ENCODE data around the gene CLIC3.
"Not testable (repeated sequence)": the region's sequence is repeated elsewhere in the genome, so short reads cannot be mapped to it uniquely, and the experiment has no call there.

The CLIC3 gene

DNA sequence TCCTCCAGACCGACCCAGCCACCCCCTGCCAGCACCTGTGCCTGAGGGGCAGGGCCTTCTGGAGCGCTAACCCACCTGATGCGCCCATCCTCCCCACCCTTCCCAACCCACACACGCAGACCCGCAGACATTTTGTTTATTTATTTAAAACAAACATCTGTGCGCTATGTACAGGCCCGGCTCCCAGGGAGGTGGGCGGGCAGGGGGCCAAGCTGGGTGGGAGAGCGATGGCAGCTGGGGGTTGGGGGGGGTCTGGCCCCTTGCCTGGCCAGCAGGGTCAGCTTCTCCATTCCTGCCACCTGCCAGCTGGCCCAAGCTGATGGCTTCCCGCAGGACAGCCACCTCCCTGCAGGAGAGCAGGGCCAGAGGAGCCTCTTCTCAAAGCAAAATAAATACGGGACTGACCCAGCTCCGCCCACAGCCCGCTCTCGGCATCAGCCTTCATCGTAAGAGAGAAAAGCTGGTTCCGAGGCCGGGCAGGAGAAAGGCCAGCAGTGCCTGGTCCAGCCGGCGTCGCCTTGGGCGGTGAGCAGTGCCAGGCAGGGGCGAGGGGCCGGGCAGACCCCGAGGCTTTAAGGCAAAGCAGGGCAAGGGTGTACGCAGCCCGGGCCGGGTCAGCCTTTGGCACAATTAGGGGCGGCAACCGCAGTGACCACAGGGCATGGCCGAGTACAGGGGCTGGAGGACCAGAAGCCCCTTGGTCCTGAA is 10.9 kb upstream of the CLIC3 start:
- no peaks in the 10 kb centered on the region for H3K9me3 Mint-ChIP-seq

DNA sequence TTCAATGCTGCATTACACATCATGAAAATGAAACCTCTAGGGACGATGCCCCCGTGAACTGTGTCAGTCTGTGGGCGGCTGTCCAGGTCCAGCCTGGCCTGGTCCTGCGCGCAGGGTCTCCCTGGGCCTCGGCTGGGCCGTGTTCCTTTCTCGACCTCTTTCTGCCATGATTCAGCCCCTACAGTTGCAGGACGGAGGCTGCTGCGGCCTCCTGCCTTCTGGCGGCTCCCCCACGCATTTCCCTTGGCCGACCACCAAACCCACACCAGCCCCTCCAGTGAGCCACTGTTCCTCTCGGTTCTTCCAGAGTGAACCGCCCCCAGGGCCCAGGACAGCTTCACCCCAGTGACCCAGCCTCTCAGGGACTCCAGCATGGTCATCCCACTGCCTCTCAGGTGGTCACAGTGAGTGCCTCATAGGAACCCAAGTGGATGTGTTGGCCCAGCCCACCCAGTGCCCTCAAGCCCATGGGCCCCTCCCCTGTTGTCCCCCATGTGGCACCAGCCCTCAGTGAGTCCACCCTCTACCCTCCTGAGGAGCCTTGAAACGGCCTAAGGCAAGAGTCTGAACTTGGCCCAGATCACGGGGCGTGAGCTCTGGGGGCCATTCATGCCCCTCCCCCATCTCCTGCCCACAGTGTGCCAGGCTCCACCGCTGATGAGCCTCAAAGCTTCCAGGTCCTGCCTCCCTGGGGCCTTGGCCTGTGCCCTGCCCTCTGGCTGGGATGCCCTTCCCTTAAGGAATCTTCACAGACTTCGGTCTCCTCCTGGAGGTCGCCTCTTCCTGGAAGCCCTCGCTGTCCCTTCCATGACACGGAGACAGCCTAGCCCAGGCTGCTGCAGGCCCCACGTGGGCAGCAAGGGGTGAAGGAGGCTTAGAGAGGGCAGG is 10.0 kb upstream of the CLIC3 start:
- no peak for DNase-seq (ENCODE audit: low spot score)
- H3K27ac Mint-ChIP-seq = no peak overlapping the region
- H3K36me3 Mint-ChIP-seq (ENCODE audit: low read depth) = no peaks in the 10 kb centered on the region
- no peaks in the 10 kb centered on the region for H3K9me3 Mint-ChIP-seq
- no peak overlapping the region for H3K4me3 Mint-ChIP-seq
- H3K27me3 Mint-ChIP-seq (ENCODE audit: low read depth) = peaks cover 2% of the 10 kb centered on the region
- H3K4me1 Mint-ChIP-seq (ENCODE audit: low read depth) = no peaks in the 10 kb centered on the region

More for the DNA sequence above, 10.9 kb upstream of the CLIC3 start:
- no peak for DNase-seq (ENCODE audit: low spot score)
- no peak overlapping the region for H3K27ac Mint-ChIP-seq
- no peaks in the 10 kb centered on the region for H3K27me3 Mint-ChIP-seq (ENCODE audit: low read depth)
- H3K4me1 Mint-ChIP-seq (ENCODE audit: low read depth) = no peaks in the 10 kb centered on the region
- H3K4me3 Mint-ChIP-seq = no peak overlapping the region
- H3K36me3 Mint-ChIP-seq (ENCODE audit: low read depth) = no peaks in the 10 kb centered on the region

DNA sequence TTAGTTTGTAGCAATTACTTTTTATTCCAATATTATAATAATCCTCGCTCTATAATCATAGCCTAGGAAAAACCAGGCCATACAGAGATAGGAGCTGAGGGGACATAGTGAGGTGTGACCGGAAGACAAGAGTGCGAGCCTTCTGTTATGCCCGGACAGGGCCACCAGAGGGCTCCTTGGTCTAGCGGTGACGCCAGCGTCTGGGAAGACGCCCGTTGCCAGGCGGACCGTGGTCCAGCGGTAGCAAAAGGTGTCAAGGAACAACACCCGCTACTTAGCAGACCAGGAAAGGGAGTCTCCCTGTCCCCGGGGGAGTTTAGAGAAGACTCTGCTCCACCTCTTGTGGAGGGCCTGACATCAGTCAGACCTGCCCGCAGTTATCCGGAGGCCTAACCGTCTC is 7.9 kb upstream of the CLIC3 start:
- H3K36me3 Mint-ChIP-seq (ENCODE audit: low read depth); H3K4me3 Mint-ChIP-seq; H3K9me3 Mint-ChIP-seq; H3K27me3 Mint-ChIP-seq (ENCODE audit: low read depth); DNase-seq (ENCODE audit: low spot score); H3K27ac Mint-ChIP-seq; H3K4me1 Mint-ChIP-seq (ENCODE audit: low read depth): not testable (repeated sequence)

DNA sequence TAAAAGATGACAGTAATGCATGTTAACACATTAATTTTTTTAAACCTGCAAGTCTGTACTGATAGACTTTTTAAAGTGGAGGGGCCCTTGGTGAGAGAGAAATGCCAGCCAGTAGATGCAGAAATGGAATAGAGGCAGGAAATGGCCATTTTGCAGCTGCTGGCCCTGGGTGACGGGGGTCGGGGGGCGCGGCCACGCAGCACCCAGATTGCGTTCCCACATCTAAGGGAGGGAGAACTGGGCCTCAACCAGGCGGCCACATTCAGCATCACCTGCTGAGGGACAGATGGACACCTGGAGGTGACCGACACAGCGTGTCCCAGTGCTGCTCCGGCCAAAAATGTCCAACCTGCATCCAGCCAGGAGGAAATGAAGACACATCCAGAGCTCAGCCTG is 6.3 kb upstream of the CLIC3 start:
- no peaks in the 10 kb centered on the region for H3K36me3 Mint-ChIP-seq (ENCODE audit: low read depth)
- peaks cover 23% of the 10 kb centered on the region for H3K4me1 Mint-ChIP-seq (ENCODE audit: low read depth)
- no peak overlapping the region for H3K27ac Mint-ChIP-seq
- H3K4me3 Mint-ChIP-seq = no peak overlapping the region
- H3K27me3 Mint-ChIP-seq (ENCODE audit: low read depth) = peaks cover 6% of the 10 kb centered on the region
- no peak for DNase-seq (ENCODE audit: low spot score)
- no peaks in the 10 kb centered on the region for H3K9me3 Mint-ChIP-seq

DNA sequence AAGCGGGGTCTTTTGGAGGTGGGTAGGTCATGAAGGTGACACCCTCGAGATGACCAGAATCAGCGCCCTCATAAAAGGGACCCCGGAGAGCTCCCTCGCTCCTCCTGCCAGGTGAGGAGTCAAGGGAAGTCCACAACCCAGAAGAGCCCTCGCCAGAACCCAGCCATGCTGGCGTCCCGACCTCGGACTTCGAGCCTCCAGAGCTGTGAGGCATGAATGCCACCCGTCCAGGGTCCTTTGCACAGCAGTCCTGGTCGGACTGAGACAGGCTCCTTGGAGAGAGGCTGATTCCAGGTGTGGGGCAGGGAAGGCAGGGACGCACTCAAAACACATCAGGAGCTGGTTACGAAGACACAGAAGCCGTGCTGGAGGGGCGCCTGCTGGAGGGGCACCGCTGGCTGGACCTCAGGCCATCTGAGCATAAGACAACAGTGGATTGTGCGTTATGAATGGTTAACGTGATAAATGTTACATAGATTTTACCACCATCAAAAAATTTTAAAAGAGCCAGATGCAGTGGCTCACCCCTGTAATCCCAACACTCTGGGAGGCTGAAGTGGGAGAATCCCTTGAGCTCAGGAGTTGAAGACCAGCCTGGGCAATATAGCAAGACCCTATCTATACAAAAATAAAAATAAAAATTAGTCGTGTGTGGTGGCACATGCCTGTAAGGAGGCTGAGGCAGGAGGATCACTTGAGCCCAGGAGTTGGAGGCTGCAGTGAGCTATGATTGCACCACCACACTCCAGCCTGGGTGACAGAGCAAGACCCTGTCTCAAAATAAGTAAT is 5.7 kb upstream of the CLIC3 start:
- DNase-seq (ENCODE audit: low spot score) = no peak
- Mint-ChIP-seq H3K4me1 (ENCODE audit: low read depth) (peaks cover 24% of the 10 kb centered on the region), H3K9me3 (no peaks in the 10 kb centered on the region), H3K36me3 (ENCODE audit: low read depth) (no peaks in the 10 kb centered on the region), H3K27ac (no peak overlapping the region), H3K27me3 (ENCODE audit: low read depth) (peaks cover 8% of the 10 kb centered on the region), H3K4me3 (no peak overlapping the region)

DNA sequence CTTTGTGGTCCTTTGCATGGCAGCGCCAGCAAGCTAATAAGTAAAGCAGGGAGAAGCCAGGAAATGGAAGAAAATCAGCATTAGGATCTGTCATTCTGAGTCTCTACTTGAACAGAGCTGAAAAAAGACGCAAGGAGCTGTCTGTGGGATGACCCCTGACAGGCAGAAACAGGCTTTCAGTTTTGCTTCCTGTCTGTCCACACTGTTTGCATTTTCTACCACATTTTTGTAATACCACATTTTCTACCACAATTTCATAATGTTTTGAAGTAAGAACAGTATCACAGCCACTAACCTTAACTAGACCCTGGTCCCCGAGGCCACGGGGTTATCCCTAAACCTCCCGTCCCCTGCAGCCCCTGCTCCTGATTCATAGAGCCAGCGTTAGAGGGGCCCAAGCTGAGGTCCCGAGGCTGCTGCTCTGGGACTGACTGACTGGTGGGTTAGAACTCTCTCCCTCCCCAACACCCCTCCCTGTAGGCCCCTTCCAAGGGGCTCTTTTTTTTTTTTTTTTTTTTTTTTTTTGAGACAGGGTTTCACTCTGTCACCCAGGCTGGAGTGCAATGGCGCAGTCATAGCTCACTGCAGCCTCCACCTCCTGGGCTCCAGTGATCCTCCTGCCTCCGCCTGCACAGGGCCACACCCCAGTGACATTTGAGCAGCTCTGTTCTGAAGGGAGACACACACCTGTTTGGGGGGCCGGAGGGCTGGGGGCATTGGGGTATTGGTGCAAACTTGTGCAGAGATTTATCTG is 4.0 kb upstream of the CLIC3 start:
- peaks cover 8% of the 10 kb centered on the region for H3K27me3 Mint-ChIP-seq (ENCODE audit: low read depth)
- no peaks in the 10 kb centered on the region for H3K9me3 Mint-ChIP-seq
- H3K4me1 Mint-ChIP-seq (ENCODE audit: low read depth) = peaks cover 27% of the 10 kb centered on the region
- H3K36me3 Mint-ChIP-seq (ENCODE audit: low read depth) = no peaks in the 10 kb centered on the region
- peak overlapping the region; percentile 78 for H3K27ac Mint-ChIP-seq
- peak overlapping the region; percentile 56 for H3K4me3 Mint-ChIP-seq
- DNase-seq (ENCODE audit: low spot score) = peak; percentile 48

DNA sequence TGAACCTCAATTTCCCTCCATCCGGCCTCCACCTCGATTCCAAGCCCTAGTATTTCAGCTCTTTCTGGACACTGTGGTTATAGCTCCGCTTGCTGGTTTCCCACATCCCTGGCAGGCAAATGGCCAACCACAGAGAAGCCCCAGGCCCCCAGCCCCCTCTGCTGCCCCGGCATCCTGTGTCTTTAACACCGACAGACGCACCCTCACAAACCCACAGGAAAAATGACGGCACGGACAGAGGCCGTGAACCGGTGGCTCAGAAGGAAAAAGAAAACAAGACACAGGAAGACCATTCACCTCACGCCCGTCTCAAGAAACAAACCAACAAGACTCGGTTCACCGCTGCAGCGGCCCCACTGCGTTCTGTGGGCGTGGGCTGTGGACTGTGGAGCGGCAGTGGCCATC is 1.5 kb upstream of the CLIC3 start:
- Mint-ChIP-seq H3K4me3 (peak overlapping the region; percentile 40), H3K27ac (peak overlapping the region; percentile 69), H3K9me3 (no peaks in the 10 kb centered on the region), H3K4me1 (ENCODE audit: low read depth) (peaks cover 34% of the 10 kb centered on the region), H3K36me3 (ENCODE audit: low read depth) (peaks cover 7% of the 10 kb centered on the region), H3K27me3 (ENCODE audit: low read depth) (peaks cover 8% of the 10 kb centered on the region)
- DNase-seq (ENCODE audit: low spot score) = peak; percentile 28

DNA sequence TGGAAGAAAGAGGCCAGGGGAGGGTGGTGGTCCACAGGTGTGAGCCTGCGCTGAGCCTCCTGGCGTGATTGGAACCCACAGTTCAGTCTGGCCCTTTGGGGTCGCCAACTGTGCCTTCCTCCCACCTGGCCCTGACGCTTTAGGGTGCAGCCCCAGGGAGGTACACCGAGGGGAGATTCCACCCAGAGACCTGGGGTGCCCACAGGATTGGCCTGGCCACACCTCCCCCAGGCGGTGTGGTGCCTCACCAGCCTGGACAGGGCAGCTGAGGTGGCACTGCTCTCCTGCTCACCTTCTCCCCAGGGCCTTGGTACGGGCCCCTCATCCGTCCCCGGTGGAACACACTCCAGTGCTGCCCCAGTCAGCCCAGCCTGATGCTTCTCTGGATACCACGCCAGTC is 1.0 kb upstream of the CLIC3 start:
- peaks cover 34% of the 10 kb centered on the region for H3K4me1 Mint-ChIP-seq (ENCODE audit: low read depth)
- DNase-seq (ENCODE audit: low spot score) = no peak
- peaks cover 8% of the 10 kb centered on the region for H3K27me3 Mint-ChIP-seq (ENCODE audit: low read depth)
- peak overlapping the region; percentile 40 for H3K4me3 Mint-ChIP-seq
- H3K9me3 Mint-ChIP-seq = no peaks in the 10 kb centered on the region
- H3K27ac Mint-ChIP-seq = peak overlapping the region; percentile 69
- H3K36me3 Mint-ChIP-seq (ENCODE audit: low read depth) = peaks cover 7% of the 10 kb centered on the region

DNA sequence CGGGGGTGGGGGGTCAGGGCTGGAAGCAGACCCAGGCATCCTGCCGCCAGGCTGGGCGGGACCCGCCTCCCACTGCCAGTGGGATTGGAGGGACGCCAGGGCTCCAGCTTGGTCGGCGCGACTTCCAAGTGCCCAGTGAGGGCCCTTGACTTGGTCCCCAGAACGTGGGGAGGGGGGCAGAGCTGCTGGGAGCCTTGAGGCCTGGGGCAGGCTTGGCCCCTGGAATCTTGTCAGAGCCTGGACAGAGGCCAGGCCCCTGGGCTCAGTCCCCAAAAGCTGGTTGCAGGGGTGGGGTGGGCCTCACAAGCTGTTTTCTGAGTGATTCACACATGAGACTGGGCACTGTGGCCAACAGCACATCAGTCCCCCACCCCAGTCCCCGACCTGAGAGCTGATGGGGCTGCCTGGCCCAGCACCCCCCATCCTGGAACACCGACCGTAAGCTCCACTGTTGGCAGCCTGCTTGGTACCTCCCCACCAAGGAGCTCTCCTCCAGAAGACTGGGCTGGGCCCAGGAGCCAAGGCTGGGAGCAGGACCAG is 526 bp downstream of the CLIC3 start:
- Mint-ChIP-seq H3K27ac (peak overlapping the region; percentile 15), H3K27me3 (ENCODE audit: low read depth) (peaks cover 6% of the 10 kb centered on the region), H3K36me3 (ENCODE audit: low read depth) (peaks cover 7% of the 10 kb centered on the region), H3K4me3 (no peak overlapping the region), H3K9me3 (no peaks in the 10 kb centered on the region), H3K4me1 (ENCODE audit: low read depth) (peaks cover 39% of the 10 kb centered on the region)
- DNase-seq (ENCODE audit: low spot score) = no peak

DNA sequence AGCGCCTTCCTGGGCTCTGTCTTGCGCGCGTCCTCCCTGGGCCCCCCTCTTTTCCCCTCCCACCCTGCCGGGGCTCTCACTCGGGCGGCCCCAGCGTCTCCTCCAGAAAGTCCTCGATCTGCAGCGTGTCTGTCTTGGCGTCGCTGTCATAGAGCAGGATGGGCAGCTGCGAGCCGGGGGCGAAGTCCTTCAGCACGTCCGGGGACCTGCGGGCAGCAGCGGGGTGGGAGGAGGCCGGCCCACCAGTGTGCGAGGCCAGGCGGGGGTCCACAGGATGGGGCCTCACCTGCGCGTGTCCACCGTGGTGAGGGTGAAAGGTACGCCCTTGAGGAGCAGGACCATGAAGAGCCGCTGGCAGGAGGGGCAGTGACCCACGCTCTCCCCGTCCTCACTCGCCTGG is 1.0 kb downstream of the CLIC3 start:
- DNase-seq (ENCODE audit: low spot score) = no peak
- Mint-ChIP-seq H3K27me3 (ENCODE audit: low read depth) (peaks cover 9% of the 10 kb centered on the region), H3K27ac (no peak overlapping the region), H3K36me3 (ENCODE audit: low read depth) (peaks cover 7% of the 10 kb centered on the region), H3K4me1 (ENCODE audit: low read depth) (peaks cover 36% of the 10 kb centered on the region), H3K9me3 (no peaks in the 10 kb centered on the region), H3K4me3 (no peak overlapping the region)

DNA sequence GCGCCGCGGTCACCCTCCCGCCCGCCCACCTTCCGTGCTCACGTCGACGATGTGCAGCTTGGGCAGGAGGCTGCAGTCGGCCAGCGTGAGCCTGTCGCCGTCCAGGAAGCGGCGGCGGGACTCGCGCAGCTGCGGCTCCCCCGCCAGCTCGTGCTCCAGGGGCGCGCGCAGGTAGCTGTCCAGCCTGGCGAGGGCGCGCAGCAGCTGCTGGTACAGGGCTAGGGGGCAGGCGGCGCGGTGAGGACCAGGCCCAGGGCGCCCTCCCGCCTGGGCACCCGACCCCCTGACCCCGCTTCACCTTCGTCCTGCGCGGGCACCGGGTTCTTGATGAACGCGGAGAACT is 1.5 kb downstream of the CLIC3 start:
- peaks cover 7% of the 10 kb centered on the region for H3K36me3 Mint-ChIP-seq (ENCODE audit: low read depth)
- no peak overlapping the region for H3K4me3 Mint-ChIP-seq
- H3K27me3 Mint-ChIP-seq (ENCODE audit: low read depth) = peaks cover 12% of the 10 kb centered on the region
- no peak for DNase-seq (ENCODE audit: low spot score)
- H3K9me3 Mint-ChIP-seq = no peaks in the 10 kb centered on the region
- peaks cover 31% of the 10 kb centered on the region for H3K4me1 Mint-ChIP-seq (ENCODE audit: low read depth)
- no peak overlapping the region for H3K27ac Mint-ChIP-seq

DNA sequence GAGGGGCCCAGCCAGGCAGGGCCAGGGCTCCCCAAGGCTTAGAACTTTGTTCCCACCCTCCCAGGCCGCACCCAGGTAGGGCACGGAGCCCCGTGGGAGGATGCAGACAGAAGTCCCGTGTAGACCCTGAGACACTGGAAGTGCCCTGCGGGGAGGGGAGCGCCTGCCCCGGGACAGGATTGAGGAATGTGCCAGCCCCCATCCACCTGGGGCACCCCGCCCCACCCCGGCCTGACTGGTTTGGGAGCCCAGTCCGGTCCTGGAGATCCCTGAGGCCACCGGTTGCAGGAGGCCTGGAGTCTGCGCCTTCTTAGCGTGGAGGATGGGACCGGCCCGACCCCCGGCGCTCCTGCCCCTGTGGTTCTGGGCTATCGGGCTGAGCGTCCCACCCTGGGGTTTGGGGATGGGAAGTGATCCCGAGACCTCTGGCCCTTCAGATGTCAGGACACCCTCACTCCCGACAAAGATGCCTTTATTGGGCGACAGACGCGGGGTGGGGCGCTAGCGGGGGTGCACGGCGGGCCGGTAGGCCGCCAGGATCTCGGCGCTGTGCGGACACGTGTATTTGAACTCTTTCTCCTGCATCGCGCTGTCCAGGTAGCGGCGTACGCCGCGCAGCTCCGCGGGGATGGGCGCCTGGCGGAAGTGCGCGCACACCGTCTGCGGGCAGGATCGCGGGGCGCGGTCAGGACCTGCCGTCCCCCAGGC is 2.0 kb downstream of the CLIC3 start:
- Mint-ChIP-seq H3K4me1 (ENCODE audit: low read depth) (peaks cover 30% of the 10 kb centered on the region), H3K27me3 (ENCODE audit: low read depth) (peaks cover 16% of the 10 kb centered on the region), H3K27ac (no peak overlapping the region), H3K4me3 (peak overlapping the region; percentile 86), H3K36me3 (ENCODE audit: low read depth) (peaks cover 7% of the 10 kb centered on the region), H3K9me3 (no peaks in the 10 kb centered on the region)
- DNase-seq (ENCODE audit: low spot score) = no peak
